HG02571 (cell line): Measurements from ENCODE around the gene TMEM270.

Experiments used
- ATAC-seq: cut with Tn5 transposase; IDR thresholded peaks from one replicate; pipeline ENCODE4 v1.9.1; 2021; ENCODE audit warnings: mild to moderate bottlenecking, moderate library complexity; ENCODE audit not compliant: unreplicated experiment

The TMEM270 gene

GRCh38 chr7:73904219-73905137 lies 43.5 kb downstream of the TMEM270 start:
- ATAC-seq = no peak

- ATAC-seq = no peak
Measured at GRCh38 chr7:73905360-73905759, 44.4 kb downstream of the TMEM270 start.

- ATAC-seq = no peak
Measured at GRCh38 chr7:73906874-73907273, 45.9 kb downstream of the TMEM270 start.

GRCh38 chr7:73907554-73908122 lies 46.7 kb downstream of the TMEM270 start:
- no peak for ATAC-seq

- no peak for ATAC-seq
Measured at GRCh38 chr7:73908123-73908611, 47.2 kb downstream of the TMEM270 start.

GRCh38 chr7:73909051-73909941 lies 48.3 kb downstream of the TMEM270 start:
- no peak for ATAC-seq

- ATAC-seq = no peak
Measured at GRCh38 chr7:73909996-73910395, 49.0 kb downstream of the TMEM270 start.

- ATAC-seq = no peak
Measured at GRCh38 chr7:73912223-73912622, 51.3 kb downstream of the TMEM270 start.
